ENCODE results near the gene CRB2. TPM values are rescaled to one million over a fixed set of nuclear protein-coding genes. Genes with fewer than 3 reads are reported as not detected.

Gene CRB2
- total RNA-seq, 1 donor from 2014 or later = not detected

- FAIRE-seq = no peak
- Histone ChIP-seq H3K36me3 (ENCODE audit: control insufficient read depth, insufficient read depth, low read length) (no peaks in the 10 kb centered on the region), H3K27me3 (ENCODE audit: control insufficient read depth, insufficient read depth, low read length) (peaks cover under 1% of the 10 kb centered on the region), H3K4me3 (ENCODE audit: low read depth, low read length) (no peak overlapping the region)
- TF ChIP-seq, protein P1, sequence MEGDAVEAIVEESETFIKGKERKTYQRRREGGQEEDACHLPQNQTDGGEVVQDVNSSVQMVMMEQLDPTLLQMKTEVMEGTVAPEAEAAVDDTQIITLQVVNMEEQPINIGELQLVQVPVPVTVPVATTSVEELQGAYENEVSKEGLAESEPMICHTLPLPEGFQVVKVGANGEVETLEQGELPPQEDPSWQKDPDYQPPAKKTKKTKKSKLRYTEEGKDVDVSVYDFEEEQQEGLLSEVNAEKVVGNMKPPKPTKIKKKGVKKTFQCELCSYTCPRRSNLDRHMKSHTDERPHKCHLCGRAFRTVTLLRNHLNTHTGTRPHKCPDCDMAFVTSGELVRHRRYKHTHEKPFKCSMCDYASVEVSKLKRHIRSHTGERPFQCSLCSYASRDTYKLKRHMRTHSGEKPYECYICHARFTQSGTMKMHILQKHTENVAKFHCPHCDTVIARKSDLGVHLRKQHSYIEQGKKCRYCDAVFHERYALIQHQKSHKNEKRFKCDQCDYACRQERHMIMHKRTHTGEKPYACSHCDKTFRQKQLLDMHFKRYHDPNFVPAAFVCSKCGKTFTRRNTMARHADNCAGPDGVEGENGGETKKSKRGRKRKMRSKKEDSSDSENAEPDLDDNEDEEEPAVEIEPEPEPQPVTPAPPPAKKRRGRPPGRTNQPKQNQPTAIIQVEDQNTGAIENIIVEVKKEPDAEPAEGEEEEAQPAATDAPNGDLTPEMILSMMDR (IDR thresholded peaks at IDR 0.05; ENCODE audit: insufficient read depth, low read length, severe bottlenecking) = no peak
- no peak for DNase-seq (ENCODE audit: low read depth)
These were observed 5.2 kb upstream of the CRB2 start for GRCh38 chr9:123350590-123351310.

- Histone ChIP-seq H3K4me3 (ENCODE audit: low read depth, low read length) (no peak overlapping the region), H3K27me3 (ENCODE audit: control insufficient read depth, insufficient read depth, low read length) (peaks cover 2% of the 10 kb centered on the region), H3K36me3 (ENCODE audit: control insufficient read depth, insufficient read depth, low read length) (no peaks in the 10 kb centered on the region)
- TF ChIP-seq, protein P1 (IDR thresholded peaks at IDR 0.05; ENCODE audit: insufficient read depth, low read length, severe bottlenecking) = no peak
- DNase-seq (ENCODE audit: low read depth) (peak; percentile 24), FAIRE-seq (no peak)
These were observed 3.0 kb upstream of the CRB2 start for GRCh38 chr9:123353041-123353440.

GRCh38 chr9:123353984-123354591 lies 1.9 kb upstream of the CRB2 start:
- Histone ChIP-seq H3K36me3 (ENCODE audit: control insufficient read depth, insufficient read depth, low read length) (no peaks in the 10 kb centered on the region), H3K4me3 (ENCODE audit: low read depth, low read length) (no peak overlapping the region), H3K27me3 (ENCODE audit: control insufficient read depth, insufficient read depth, low read length) (peaks cover 2% of the 10 kb centered on the region)
- no peak for DNase-seq (ENCODE audit: low read depth)
- TF ChIP-seq, protein P1 (IDR thresholded peaks at IDR 0.05; ENCODE audit: insufficient read depth, low read length, severe bottlenecking) = peak; percentile 81
- FAIRE-seq = no peak

- no peak for FAIRE-seq
These were observed 1.0 kb upstream of the CRB2 start for GRCh38 chr9:123354806-123355508.

DNA sequence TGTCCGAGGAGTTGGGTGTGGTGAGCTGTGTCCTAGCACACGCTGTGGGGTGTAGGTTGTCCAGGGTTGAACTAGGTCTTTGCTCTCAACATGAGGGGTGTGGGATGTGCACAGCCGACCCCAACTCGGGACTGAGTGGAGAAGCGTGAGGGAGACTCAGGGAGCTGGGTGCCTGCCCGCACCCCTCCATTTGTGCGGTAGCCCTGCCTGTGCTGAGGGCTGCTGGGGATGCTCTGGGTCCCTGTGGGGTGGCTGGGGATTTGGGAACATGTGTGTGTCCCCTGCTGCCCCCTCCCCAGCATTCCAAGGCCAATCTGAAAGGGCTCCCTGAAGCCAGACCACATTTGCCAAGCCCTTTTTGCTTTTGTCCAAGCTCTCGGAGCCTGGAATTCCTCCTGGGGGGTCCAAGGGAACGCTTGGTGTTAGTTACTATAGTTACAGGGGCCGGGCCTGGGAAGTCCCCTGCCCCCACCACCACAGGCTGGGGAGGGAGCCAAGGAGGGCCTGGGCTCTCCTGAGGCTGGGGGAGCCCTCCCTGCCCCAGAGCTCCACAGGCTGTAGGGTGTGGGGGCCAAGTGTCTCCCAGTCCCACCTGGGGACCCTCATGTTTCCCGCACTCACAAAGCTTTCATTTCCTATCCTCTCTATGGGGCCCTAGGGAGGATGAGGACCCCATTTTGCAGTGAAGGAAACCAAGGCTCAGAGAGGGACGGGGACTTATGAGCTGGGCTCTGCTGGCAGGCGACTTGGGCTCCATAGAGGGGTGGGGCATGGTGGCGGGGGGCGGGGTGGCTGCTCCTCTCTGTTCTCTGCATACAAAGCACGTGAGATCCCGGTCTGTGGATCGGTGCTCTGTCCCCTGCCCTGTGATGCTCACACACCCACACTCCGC lies 1.1 kb downstream of the CRB2 start:
- Histone ChIP-seq H3K4me3 (ENCODE audit: low read depth, low read length) (no peak overlapping the region), H3K36me3 (ENCODE audit: control insufficient read depth, insufficient read depth, low read length) (no peaks in the 10 kb centered on the region), H3K27me3 (ENCODE audit: control insufficient read depth, insufficient read depth, low read length) (peaks cover 2% of the 10 kb centered on the region)
- DNase-seq (ENCODE audit: low read depth) (no peak), FAIRE-seq (no peak)
- TF ChIP-seq, protein P1 (IDR thresholded peaks at IDR 0.05; ENCODE audit: insufficient read depth, low read length, severe bottlenecking) = no peak

More at GRCh38 chr9:123354806-123355508, 1.0 kb upstream of the CRB2 start:
- H3K4me3 ChIP-seq (ENCODE audit: low read depth, low read length) = no peak overlapping the region
- no peak for DNase-seq (ENCODE audit: low read depth)
- no peaks in the 10 kb centered on the region for H3K36me3 ChIP-seq (ENCODE audit: control insufficient read depth, insufficient read depth, low read length)
- peaks cover 2% of the 10 kb centered on the region for H3K27me3 ChIP-seq (ENCODE audit: control insufficient read depth, insufficient read depth, low read length)
- TF ChIP-seq, protein P1 (IDR thresholded peaks at IDR 0.05; ENCODE audit: insufficient read depth, low read length, severe bottlenecking) = no peak
